NT2/D1 (cell line): ENCODE measurements around the gene PLCB4.

ENCODE experiments used
- YY1 ChIP-seq: IDR thresholded peaks from 2 replicates; pipeline ENCODE4 v1.6.1; 2011; ENCODE audit not compliant: insufficient read length, insufficient read depth
- ZNF274 ChIP-seq: IDR thresholded peaks from 2 replicates; pipeline ENCODE4 v1.6.1; 2011; ENCODE audit warnings: mild to moderate bottlenecking, low read depth, low read length

GRCh38 chr20:9075264-9076095 lies 6.6 kb downstream of the PLCB4 start:
- no peak for TF ChIP-seq ZNF274
- no peak for TF ChIP-seq YY1
